Immature natural killer cell (primary cell): ENCODE results near the gene PRCD. TPM values are rescaled to one million over a fixed set of nuclear protein-coding genes. Genes with fewer than 3 reads are reported as not detected.

Experiments
- DNase-seq, 3 donors: peaks; one replicate each; pipeline ENCODE4 v3.0.0; 2022; ENCODE audit warnings: mixed read lengths in 1 of 3
- H3K27ac Mint-ChIP-seq, 6 donors: one replicate each; pipeline ENCODE4 v1.8.0; 2020; ENCODE audit warnings: mixed read lengths in 6 of 6, mild to moderate bottlenecking in 5 of 6, inconsistent platforms in 4 of 6, moderate library complexity in 3 of 6
- H3K27me3 Mint-ChIP-seq, 3 donors: one replicate each; pipeline ENCODE4 v1.8.0; 2020 to 2021; ENCODE audit warnings: low read depth in 3 of 3, mild to moderate bottlenecking in 3 of 3, mixed read lengths in 3 of 3, moderate library complexity in 3 of 3, inconsistent platforms in 1 of 3
- H3K36me3 Mint-ChIP-seq, 3 donors: one replicate each; pipeline ENCODE4 v1.8.0; 2020; ENCODE audit warnings: mixed read lengths in 3 of 3, inconsistent platforms in 2 of 3, mild to moderate bottlenecking in 2 of 3
- H3K4me1 Mint-ChIP-seq, 2 donors: one replicate each; pipeline ENCODE4 v1.8.0; 2020; ENCODE audit warnings: inconsistent platforms in 2 of 2, mild to moderate bottlenecking in 2 of 2, mixed read lengths in 2 of 2, moderate library complexity in 1 of 2
- H3K4me3 Mint-ChIP-seq, 5 donors: one replicate each; pipeline ENCODE4 v1.8.0; 2020; ENCODE audit warnings: mild to moderate bottlenecking in 5 of 5, mixed read lengths in 5 of 5, inconsistent platforms in 3 of 5, moderate library complexity in 3 of 5
- H3K9me3 Mint-ChIP-seq, 6 donors: one replicate each; pipeline ENCODE4 v1.8.0; 2020; ENCODE audit warnings: mild to moderate bottlenecking in 6 of 6, mixed read lengths in 6 of 6, inconsistent platforms in 4 of 6, moderate library complexity in 3 of 6
- polyA plus RNA-seq, 3 donors: library from polyadenylated mRNA; unstranded; fragments of 300-500 nt; fragmentation: Illumina TruSeq; gene quantifications; one replicate each; pipeline ENCODE4 v1.2.3, GENCODE V29; 2021

PRCD gene
- polyA plus RNA-seq, 3 donors from 2014 or later = 2.8 to 5.3 (median 3.1) TPM

DNA sequence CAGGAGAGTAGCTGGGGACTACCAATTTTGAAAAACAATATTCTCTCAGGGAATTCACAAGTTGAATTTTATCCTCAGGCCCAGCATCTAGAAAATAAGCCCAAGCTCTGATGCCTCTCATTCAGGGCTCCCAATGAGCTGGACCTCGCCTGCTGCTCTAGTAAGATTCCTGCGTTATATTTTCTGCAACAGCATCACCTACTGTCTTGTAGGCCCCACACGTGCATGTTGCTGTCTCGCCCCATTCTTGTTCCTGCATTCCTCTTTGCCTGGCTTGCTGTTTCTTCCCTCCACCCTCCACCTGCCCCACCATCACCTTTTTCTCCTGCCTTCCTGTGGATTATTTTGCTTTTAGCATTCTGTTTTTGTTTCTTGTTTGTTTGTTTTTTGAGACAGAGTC, 54.1 kb downstream of the PRCD start:
- H3K27me3 Mint-ChIP-seq = peaks cover 4 to 13% (median 6%) of the 10 kb centered on the region in 3 donors

DNA sequence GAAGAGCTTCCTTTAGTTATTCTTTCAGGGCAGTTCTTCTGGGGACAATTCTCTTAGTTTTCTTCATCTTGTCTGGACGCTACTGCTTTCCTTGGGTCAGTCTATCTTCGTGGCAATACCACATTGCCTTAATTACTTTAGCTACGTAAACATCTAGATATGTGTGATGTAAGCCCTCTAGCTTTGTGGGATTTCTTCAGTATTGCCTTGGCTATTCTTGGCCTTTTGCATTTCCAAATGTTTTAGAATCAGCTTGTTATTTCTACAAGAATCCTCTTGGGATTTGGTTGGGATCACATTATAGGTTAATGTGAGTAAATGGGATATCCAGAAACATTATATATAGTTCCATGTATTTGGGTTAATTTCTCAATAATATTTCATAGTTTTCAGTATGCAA, 54.8 kb downstream of the PRCD start:
- Mint-ChIP-seq H3K9me3 (no peaks in the 10 kb centered on the region), H3K4me1 (no peaks in the 10 kb centered on the region), H3K36me3 (peaks cover 0 to 3% (median 0%) of the 10 kb centered on the region in 3 donors), H3K27me3 (peaks cover 4 to 8% (median 6%) of the 10 kb centered on the region in 3 donors), H3K4me3 (no peak overlapping the region), H3K27ac (no peak overlapping the region)
- no peak for DNase-seq

More for the DNA sequence above, 54.1 kb downstream of the PRCD start:
- Mint-ChIP-seq H3K4me3 (peak overlapping the region in 1 of 5 donors; percentile 22), H3K36me3 (peaks cover 0 to 3% (median 0%) of the 10 kb centered on the region in 3 donors), H3K27ac (no peak overlapping the region), H3K4me1 (no peaks in the 10 kb centered on the region), H3K9me3 (no peaks in the 10 kb centered on the region)
- no peak for DNase-seq

Other genes with a start within 250 kb of the PRCD start
- under 1 TPM in 1 of 3 donors, not detected in 2; 0.28 TPM for gene QRICH2, start 231.8 kb upstream of the PRCD start, polyA plus RNA-seq
- gene PRPSAP1, start 186.1 kb upstream of the PRCD start, polyA plus RNA-seq = 10 to 100 TPM; 59.8 to 87.6 (median 75.5) TPM
- gene SPHK1, start 155.4 kb upstream of the PRCD start, polyA plus RNA-seq = 1 to 10 TPM; 3.3 to 7.6 (median 6.5) TPM
- 10 to 100 TPM in 1 of 3 donors, 1 to 10 TPM in 1, under 1 TPM in 1; 0.19 to 14.3 (median 5.2) TPM for gene UBE2O, start 86.9 kb upstream of the PRCD start, polyA plus RNA-seq
- under 1 TPM in 1 of 3 donors, not detected in 2; 0.34 TPM for gene AANAT, start 72.4 kb upstream of the PRCD start, polyA plus RNA-seq
- 10 to 100 TPM; 19.3 to 90.5 (median 23.6) TPM for gene RHBDF2, start 38.6 kb upstream of the PRCD start, polyA plus RNA-seq
- under 1 TPM in 2 of 3 donors, not detected in 1; 0.09 to 0.41 TPM for gene CYGB, start 2.3 kb upstream of the PRCD start, polyA plus RNA-seq
- gene ST6GALNAC2, start 45.8 kb downstream of the PRCD start, polyA plus RNA-seq = under 1 TPM in 1 of 3 donors, not detected in 2; 0.24 TPM
- not detected for gene ST6GALNAC1, start 103.7 kb downstream of the PRCD start, polyA plus RNA-seq
- 10 to 100 TPM; 23.6 to 60.6 (median 56.7) TPM for gene MXRA7, start 170.9 kb downstream of the PRCD start, polyA plus RNA-seq
- 10 to 100 TPM; 20.3 to 38.5 (median 27.2) TPM for gene JMJD6, start 186.6 kb downstream of the PRCD start, polyA plus RNA-seq
- 100 to 1,000 TPM in 2 of 3 donors, 10 to 100 TPM in 1; 91.6 to 166 (median 133) TPM for gene METTL23, start 186.8 kb downstream of the PRCD start, polyA plus RNA-seq
- gene SRSF2, start 197.3 kb downstream of the PRCD start, polyA plus RNA-seq = 100 to 1,000 TPM in 2 of 3 donors, 10 to 100 TPM in 1; 100.0 to 134 (median 125) TPM
- 10 to 100 TPM; 25.2 to 48.0 (median 36.0) TPM for gene MFSD11, start 198.1 kb downstream of the PRCD start, polyA plus RNA-seq